SU-DHL-6 (cell line): ENCODE results near the gene S100A4.

ENCODE experiments used
- H2AFZ ChIP-seq: fragments of 200-600 bp; sonication (generic); 2 replicates; pipeline ENCODE4 v1.6.1; 2014; ENCODE audit warnings: low read depth, mild to moderate bottlenecking, moderate library complexity, mixed read lengths, antibody characterized with exemption, low read length; ENCODE audit not compliant: severe bottlenecking
- H3F3A ChIP-seq: fragments of 200-600 bp; shearing (Covaris generic); 2 replicates; pipeline ENCODE4 v1.6.0; 2016; ENCODE audit warnings: antibody characterized with exemption, mild to moderate bottlenecking; ENCODE audit not compliant: insufficient read depth
- H3K27ac ChIP-seq: fragments of 200-600 bp; sonication (generic); 2 replicates; pipeline ENCODE4 v1.5.1; 2016; ENCODE audit warnings: low read depth, mild to moderate bottlenecking, low read length, moderate library complexity, mixed read lengths
- H3K27me3 ChIP-seq: fragments of 200-600 bp; sonication (generic), shearing (Covaris generic); 2 replicates; pipeline ENCODE4 v1.6.0; 2014; ENCODE audit warnings: mild to moderate bottlenecking, low read length
- H3K36me3 ChIP-seq: fragments of 200-600 bp; sonication (generic); 2 replicates; pipeline ENCODE4 v1.6.1; 2014; ENCODE audit warnings: mild to moderate bottlenecking, low read length, mixed read lengths
- H3K4me2 ChIP-seq: fragments of 300-600, 200-600 bp; shearing (Covaris generic), sonication (generic); 2 replicates; pipeline ENCODE4 v1.6.0; 2014; ENCODE audit warnings: low read length, low read depth, mild to moderate bottlenecking; ENCODE audit not compliant: poor library complexity, severe bottlenecking
- H3K4me3 ChIP-seq: fragments of 200-600 bp; sonication (generic); 2 replicates; pipeline ENCODE4 v1.5.1; 2014; ENCODE audit warnings: antibody characterized with exemption, low read length, mild to moderate bottlenecking, mixed read lengths; ENCODE audit not compliant: insufficient read depth, poor library complexity, severe bottlenecking
- H3K79me2 ChIP-seq: fragments of 200-600 bp; sonication (generic); 2 replicates; pipeline ENCODE4 v1.6.1; 2014; ENCODE audit warnings: mild to moderate bottlenecking, low read length, moderate library complexity; ENCODE audit not compliant: insufficient read depth
- H3K9ac ChIP-seq: fragments of 200-600 bp; sonication (generic); 2 replicates; pipeline ENCODE4 v1.7.0; 2014; ENCODE audit warnings: mild to moderate bottlenecking, low read length
- H3K9me2 ChIP-seq: fragments of 200-600 bp; sonication (generic); replicated peaks from 2 replicates; pipeline ENCODE4 v1.6.1; 2014; ENCODE audit warnings: low read length; ENCODE audit not compliant: insufficient read depth
- H3K9me3 ChIP-seq: fragments of 200-600 bp; sonication (generic); 2 replicates; pipeline ENCODE4 v1.6.1; 2014; ENCODE audit warnings: low read length, mixed read lengths; ENCODE audit not compliant: insufficient read depth
- H4K20me1 ChIP-seq: fragments of 200-600 bp; sonication (generic); 2 replicates; pipeline ENCODE4 v1.6.1; 2014; ENCODE audit warnings: low read depth, mild to moderate bottlenecking, antibody characterized with exemption, low read length, moderate library complexity, mixed read lengths
- EZH2phosphoT487 ChIP-seq: fragments of 200-600 bp; sonication (generic), shearing (Covaris generic); conservative IDR thresholded peaks from 2 replicates; pipeline ENCODE4 v1.6.1; 2018; ENCODE audit warnings: mild to moderate bottlenecking, antibody characterized with exemption, low read length, moderate library complexity, mixed read lengths
- TF ChIP-seq, protein P1 (sequence below): fragments of 200-600 bp; sonication (generic); IDR thresholded peaks from one replicate; pipeline ENCODE4 v1.5.1; 2017; ENCODE audit warnings: antibody characterized with exemption, mild to moderate bottlenecking, low read length, moderate library complexity; ENCODE audit not compliant: insufficient read depth, poor library complexity, severe bottlenecking

Gene S100A4

GRCh38 chr1:153553096-153553495, 7.5 kb upstream of the S100A4 start:
- no peaks in the 10 kb centered on the region for H4K20me1 ChIP-seq
- H3K4me3 ChIP-seq: no peak overlapping the region
- no peaks in the 10 kb centered on the region for H3K9me2 ChIP-seq
- no peaks in the 10 kb centered on the region for H3K79me2 ChIP-seq
- no peaks in the 10 kb centered on the region for H3K27me3 ChIP-seq
- no peak overlapping the region for H3K27ac ChIP-seq
- no peak overlapping the region for H3K9ac ChIP-seq
- TF ChIP-seq, protein P1, sequence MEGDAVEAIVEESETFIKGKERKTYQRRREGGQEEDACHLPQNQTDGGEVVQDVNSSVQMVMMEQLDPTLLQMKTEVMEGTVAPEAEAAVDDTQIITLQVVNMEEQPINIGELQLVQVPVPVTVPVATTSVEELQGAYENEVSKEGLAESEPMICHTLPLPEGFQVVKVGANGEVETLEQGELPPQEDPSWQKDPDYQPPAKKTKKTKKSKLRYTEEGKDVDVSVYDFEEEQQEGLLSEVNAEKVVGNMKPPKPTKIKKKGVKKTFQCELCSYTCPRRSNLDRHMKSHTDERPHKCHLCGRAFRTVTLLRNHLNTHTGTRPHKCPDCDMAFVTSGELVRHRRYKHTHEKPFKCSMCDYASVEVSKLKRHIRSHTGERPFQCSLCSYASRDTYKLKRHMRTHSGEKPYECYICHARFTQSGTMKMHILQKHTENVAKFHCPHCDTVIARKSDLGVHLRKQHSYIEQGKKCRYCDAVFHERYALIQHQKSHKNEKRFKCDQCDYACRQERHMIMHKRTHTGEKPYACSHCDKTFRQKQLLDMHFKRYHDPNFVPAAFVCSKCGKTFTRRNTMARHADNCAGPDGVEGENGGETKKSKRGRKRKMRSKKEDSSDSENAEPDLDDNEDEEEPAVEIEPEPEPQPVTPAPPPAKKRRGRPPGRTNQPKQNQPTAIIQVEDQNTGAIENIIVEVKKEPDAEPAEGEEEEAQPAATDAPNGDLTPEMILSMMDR: no peak
- TF ChIP-seq EZH2phosphoT487: no peak
- no peaks in the 10 kb centered on the region for H3F3A ChIP-seq
- H3K4me2 ChIP-seq: no peak overlapping the region
- no peaks in the 10 kb centered on the region for H3K36me3 ChIP-seq
- H3K9me3 ChIP-seq: no peaks in the 10 kb centered on the region
- no peak overlapping the region for H2AFZ ChIP-seq

GRCh38 chr1:153552335-153552734, 6.7 kb upstream of the S100A4 start:
- Histone ChIP-seq H3K79me2 (no peaks in the 10 kb centered on the region), H3K9me2 (no peaks in the 10 kb centered on the region), H3K27ac (no peak overlapping the region), H3K9ac (no peak overlapping the region), H3F3A (no peaks in the 10 kb centered on the region), H3K27me3 (no peaks in the 10 kb centered on the region), H2AFZ (no peak overlapping the region), H4K20me1 (no peaks in the 10 kb centered on the region), H3K4me2 (no peak overlapping the region), H3K9me3 (no peaks in the 10 kb centered on the region), H3K36me3 (no peaks in the 10 kb centered on the region), H3K4me3 (no peak overlapping the region)
- TF ChIP-seq EZH2phosphoT487: no peak
- TF ChIP-seq, protein P1: no peak

GRCh38 chr1:153550827-153551500, 5.4 kb upstream of the S100A4 start:
- no peaks in the 10 kb centered on the region for H3K9me2 ChIP-seq
- H4K20me1 ChIP-seq: no peaks in the 10 kb centered on the region
- no peaks in the 10 kb centered on the region for H3F3A ChIP-seq
- no peak overlapping the region for H2AFZ ChIP-seq
- H3K9ac ChIP-seq: no peak overlapping the region
- no peaks in the 10 kb centered on the region for H3K79me2 ChIP-seq
- no peaks in the 10 kb centered on the region for H3K36me3 ChIP-seq
- no peak overlapping the region for H3K27ac ChIP-seq
- H3K9me3 ChIP-seq: no peaks in the 10 kb centered on the region
- H3K4me3 ChIP-seq: no peak overlapping the region
- no peaks in the 10 kb centered on the region for H3K27me3 ChIP-seq
- TF ChIP-seq, protein P1: no peak
- TF ChIP-seq EZH2phosphoT487: no peak
- no peak overlapping the region for H3K4me2 ChIP-seq
